Gastroesophageal sphincter (tissue), 4 donors: Measurements from ENCODE around the gene HTRA3. TPM values are rescaled to one million over a fixed set of nuclear protein-coding genes. Genes with fewer than 3 reads are reported as not detected.

ENCODE experiments used
- ATAC-seq: fragments of 150-250 bp; one replicate; pipeline ENCODE4 v1.9.1; 2016; ENCODE audit warnings: mild to moderate bottlenecking, moderate library complexity
- H3K27ac ChIP-seq, 4 donors: fragments of 200-600 bp; sonication (generic) in 3 of 4; 1 replicate in 3 of 4; 2 replicates in 1 of 4; pipeline ENCODE4 v1.5.1; 2016 to 2019
- H3K27me3 ChIP-seq: fragments of 200-600 bp; sonication (generic); one replicate; pipeline ENCODE4 v1.5.1; 2019
- H3K36me3 ChIP-seq, 2 donors: fragments of 200-600 bp; sonication (generic); one replicate each; pipeline ENCODE4 v1.5.1; 2019; ENCODE audit warnings: control low read depth in 1 of 2
- H3K4me1 ChIP-seq, 3 donors: fragments of 200-600 bp; sonication (generic); 1 replicate in 2 of 3; 2 replicates in 1 of 3; pipeline ENCODE4 v1.5.1; 2016 to 2019; ENCODE audit warnings: control low read depth in 2 of 3
- H3K4me3 ChIP-seq, 2 donors: fragments of 200-600 bp; sonication (generic); one replicate each; pipeline ENCODE4 v1.5.1; 2019; ENCODE audit warnings: mild to moderate bottlenecking in 1 of 2, moderate library complexity in 1 of 2
- H3K9me3 ChIP-seq, 3 donors: fragments of 200-600 bp; sonication (generic); one replicate each; pipeline ENCODE4 v1.5.1; 2017 to 2019; ENCODE audit warnings: control low read depth in 2 of 3
- CTCF ChIP-seq, 4 experiments: fragments of 200-600 bp in 2 of 4; fragments of 450-650 bp in 2 of 4; sonication (generic) in 1 of 4; IDR thresholded peaks; one replicate each; pipeline ENCODE4 v1.5.1; 2017 to 2019; ENCODE audit warnings: antibody characterized with exemption in 4 of 4, mild to moderate bottlenecking in 2 of 4, moderate library complexity in 2 of 4
- EP300 ChIP-seq: sonication (generic); formaldehyde crosslinking; IDR thresholded peaks from one replicate; pipeline ENCODE4 v1.6.1; 2017; ENCODE audit warnings: antibody characterized with exemption, mild to moderate bottlenecking
- POLR2A ChIP-seq, 2 donors: fragments of 450-650 bp; IDR thresholded peaks; one replicate each; pipeline ENCODE4 v1.6.1; 2017; ENCODE audit warnings: antibody characterized with exemption in 2 of 2, mild to moderate bottlenecking in 2 of 2, moderate library complexity in 1 of 2
- POLR2AphosphoS5 ChIP-seq: sonication (generic); formaldehyde crosslinking; IDR thresholded peaks from one replicate; pipeline ENCODE4 v1.6.1; 2017; ENCODE audit warnings: antibody characterized with exemption
- WGBS, 2 donors: methylation state at CpG; one replicate each; pipeline ENCODE4 v1.1.5; 2018; ENCODE audit warnings: low coverage in 1 of 2; 5-methylcytosine and 5-hydroxymethylcytosine counted together
- total RNA-seq, 4 donors: library from RNA; depleted of rRNA; stranded (reverse); fragments of >200 nt; gene quantifications; one replicate each; pipeline ENCODE4 v1.1.0, GENCODE V29; 2016

Gene HTRA3
- total RNA-seq, 4 donors from 2014 or later: 30.2 to 80.5 (median 59.9) TPM

- Histone ChIP-seq H3K4me1 (no peaks in the 10 kb centered on the region), H3K9me3 (no peaks in the 10 kb centered on the region), H3K36me3 (no peaks in the 10 kb centered on the region), H3K27ac (no peak overlapping the region), H3K27me3 (no peaks in the 10 kb centered on the region), H3K4me3 (no peak overlapping the region)
- 77 to 86% methylated on average over 10 to 14 of the region's 23 CpGs for WGBS, 2 donors
- ATAC-seq: no peak
- TF ChIP-seq CTCF (IDR thresholded peaks at IDR 0.05) (no peak), POLR2AphosphoS5 (no peak), EP300 (no peak), POLR2A (IDR thresholded peaks at IDR 0.05) (no peak)
Measured at GRCh38 chr4:8252301-8253173, 17.0 kb upstream of the HTRA3 start.

DNA sequence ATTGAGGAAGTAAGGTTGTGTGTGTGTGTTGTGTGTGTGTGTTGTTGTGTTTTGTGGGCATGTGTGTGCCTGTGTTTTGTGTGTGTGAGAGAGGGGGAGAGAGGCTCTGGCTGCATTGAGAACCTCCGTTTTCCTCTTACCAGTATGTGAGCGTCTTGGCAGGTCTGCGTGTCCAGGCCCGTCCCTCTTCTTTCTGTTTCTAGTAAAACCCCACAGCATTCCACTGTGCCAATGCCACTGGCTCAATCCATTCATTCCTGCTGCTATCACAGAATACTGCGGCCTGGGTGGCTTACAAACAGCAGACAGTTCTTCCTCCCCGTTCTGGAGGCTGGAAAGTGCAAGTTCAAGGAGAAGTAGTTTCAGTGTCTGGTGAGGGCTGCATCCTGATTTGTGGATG is 15.5 kb upstream of the HTRA3 start:
- Histone ChIP-seq H3K4me1 (no peaks in the 10 kb centered on the region), H3K27me3 (no peaks in the 10 kb centered on the region), H3K9me3 (no peaks in the 10 kb centered on the region), H3K36me3 (no peaks in the 10 kb centered on the region), H3K4me3 (no peak overlapping the region), H3K27ac (no peak overlapping the region)
- 82 to 90% methylated on average over 4 to 5 of the region's 6 CpGs for WGBS, 2 donors
- TF ChIP-seq CTCF (IDR thresholded peaks at IDR 0.05) (no peak), POLR2A (IDR thresholded peaks at IDR 0.05) (no peak), POLR2AphosphoS5 (no peak), EP300 (no peak)
- ATAC-seq: no peak

GRCh38 chr4:8255698-8256441 is 13.7 kb upstream of the HTRA3 start:
- TF ChIP-seq CTCF (IDR thresholded peaks at IDR 0.05): no peak
- no peak for TF ChIP-seq POLR2AphosphoS5
- no peak for TF ChIP-seq EP300
- no peak for TF ChIP-seq POLR2A (IDR thresholded peaks at IDR 0.05)
- WGBS, 2 donors: 51 to 54% methylated on average over 4 to 7 of the region's 14 CpGs
- no peaks in the 10 kb centered on the region for H3K27me3 ChIP-seq
- H3K4me1 ChIP-seq: peaks cover 0 to 9% (median 8%) of the 10 kb centered on the region in 3 donors
- no peaks in the 10 kb centered on the region for H3K36me3 ChIP-seq
- H3K4me3 ChIP-seq: no peak overlapping the region
- no peak overlapping the region for H3K27ac ChIP-seq
- H3K9me3 ChIP-seq: no peaks in the 10 kb centered on the region
- ATAC-seq: peak; percentile 78

GRCh38 chr4:8257854-8258253 is 11.7 kb upstream of the HTRA3 start:
- no peak overlapping the region for H3K4me3 ChIP-seq
- peaks cover 0 to 12% (median 10%) of the 10 kb centered on the region in 3 donors for H3K4me1 ChIP-seq
- no peaks in the 10 kb centered on the region for H3K9me3 ChIP-seq
- H3K27ac ChIP-seq: no peak overlapping the region
- no peaks in the 10 kb centered on the region for H3K27me3 ChIP-seq
- 70 to 85% methylated on average over 2 to 3 of the region's 4 CpGs for WGBS, 2 donors
- H3K36me3 ChIP-seq: no peaks in the 10 kb centered on the region
- TF ChIP-seq POLR2A (IDR thresholded peaks at IDR 0.05): no peak
- TF ChIP-seq CTCF (IDR thresholded peaks at IDR 0.05): no peak
- no peak for TF ChIP-seq POLR2AphosphoS5
- TF ChIP-seq EP300: no peak
- ATAC-seq: no peak
